HG03280 (cell line): ENCODE measurements around the gene IGF2BP2.
"Not testable (repeated sequence)": the region's sequence is repeated elsewhere in the genome, so short reads cannot be mapped to it uniquely, and the experiment has no call there.

Experiments used
- ATAC-seq: cut with Tn5 transposase; IDR thresholded peaks from one replicate; pipeline ENCODE4 v1.9.1; 2021; ENCODE audit warnings: mild to moderate bottlenecking, moderate library complexity; ENCODE audit not compliant: unreplicated experiment

The IGF2BP2 gene

DNA sequence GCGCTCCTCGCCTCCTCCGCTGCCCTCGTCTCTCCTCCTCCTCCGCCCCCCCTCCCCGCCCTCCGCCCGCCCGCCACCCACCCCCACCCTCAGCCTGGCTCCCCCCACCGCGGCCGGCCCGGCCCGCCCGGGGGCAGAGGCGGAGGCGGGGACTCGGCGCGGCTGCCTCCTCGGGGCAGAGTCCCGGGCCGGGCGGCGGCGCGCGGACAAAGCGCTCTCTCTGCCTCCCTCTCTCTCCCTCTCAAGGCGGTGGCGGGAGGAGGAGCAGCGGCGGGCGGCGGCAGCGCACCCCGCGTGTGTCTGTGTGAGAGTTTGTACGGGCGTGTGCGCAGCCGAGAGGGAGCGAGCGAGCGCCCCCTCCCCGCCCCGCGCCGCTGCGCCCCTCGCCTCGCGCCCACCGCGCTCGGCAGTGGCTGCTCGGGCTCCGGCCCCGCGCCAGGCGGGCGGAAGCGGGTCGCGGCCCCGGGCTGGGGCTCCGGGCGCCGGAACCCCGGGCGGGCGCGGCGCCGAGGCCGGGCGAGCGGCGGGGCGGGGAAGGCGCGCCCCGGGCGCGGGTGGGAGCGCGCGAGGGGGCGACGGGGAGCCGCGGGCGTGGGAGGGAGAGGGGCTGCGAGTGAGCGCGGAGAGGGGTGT lies at the start of gene IGF2BP2:
IGF2BP2 (minus strand) TSS at position 37 of the 633 bp plus-strand sequence. CDS start 82 bp downstream, outside the sequence.
- ATAC-seq = peak; percentile 76

DNA sequence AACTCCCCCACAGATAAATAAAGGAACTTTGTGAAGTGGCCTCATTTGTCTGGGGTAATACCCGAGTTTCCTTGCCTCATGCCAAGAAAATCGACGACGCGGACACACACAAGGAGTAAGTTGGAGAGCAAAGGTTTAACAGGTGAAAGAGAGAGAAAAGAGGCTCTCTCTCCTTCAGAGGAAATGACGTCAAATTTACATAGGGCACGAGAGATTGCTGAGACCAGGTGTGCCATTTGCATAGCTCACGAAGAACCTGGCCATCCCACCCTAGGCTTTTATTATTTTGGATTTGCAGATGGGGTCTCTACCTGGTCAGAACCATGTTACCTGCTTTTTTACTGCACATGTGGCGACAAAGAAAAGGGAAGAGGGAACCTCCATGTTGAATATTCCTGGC lies 49.3 kb upstream of the IGF2BP2 start:
- ATAC-seq = no peak

DNA sequence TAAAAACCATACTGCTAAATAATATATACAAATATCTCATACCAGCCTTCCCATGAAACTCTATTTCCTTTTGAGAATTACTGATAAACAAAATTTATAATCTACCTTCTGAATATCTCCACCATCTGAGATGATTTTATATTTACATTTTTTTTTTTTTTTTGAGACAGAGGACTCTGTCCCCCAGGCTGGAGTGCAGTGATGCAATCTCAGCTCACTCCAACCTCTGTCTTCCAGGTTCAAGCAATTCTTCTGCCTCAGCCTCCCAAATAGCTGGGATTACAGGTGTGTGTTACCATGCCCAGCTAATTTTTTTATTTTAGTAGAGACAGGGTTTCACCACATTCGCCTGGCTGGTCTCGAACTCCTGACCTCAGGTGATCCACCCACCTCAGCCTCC lies 42.8 kb upstream of the IGF2BP2 start:
- no peak for ATAC-seq

DNA sequence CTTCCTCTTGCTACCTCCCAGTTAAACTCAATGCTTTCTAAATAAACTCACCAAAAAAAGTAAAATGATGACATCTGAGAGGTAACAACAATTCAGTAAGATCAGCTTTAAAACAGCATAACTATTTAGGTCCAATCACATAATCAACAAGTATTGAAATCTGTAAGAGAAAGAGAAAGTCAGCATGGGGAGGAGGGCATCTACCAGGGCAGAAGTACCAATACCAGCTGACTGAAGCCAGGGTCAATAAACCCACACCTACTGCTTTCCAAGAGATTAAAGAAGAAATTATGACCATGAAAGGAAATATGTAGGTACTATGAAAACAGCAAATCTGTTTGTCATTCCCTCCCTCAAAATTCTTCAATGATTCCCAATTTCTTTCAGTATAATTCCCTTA lies 42.2 kb upstream of the IGF2BP2 start:
- no peak for ATAC-seq

DNA sequence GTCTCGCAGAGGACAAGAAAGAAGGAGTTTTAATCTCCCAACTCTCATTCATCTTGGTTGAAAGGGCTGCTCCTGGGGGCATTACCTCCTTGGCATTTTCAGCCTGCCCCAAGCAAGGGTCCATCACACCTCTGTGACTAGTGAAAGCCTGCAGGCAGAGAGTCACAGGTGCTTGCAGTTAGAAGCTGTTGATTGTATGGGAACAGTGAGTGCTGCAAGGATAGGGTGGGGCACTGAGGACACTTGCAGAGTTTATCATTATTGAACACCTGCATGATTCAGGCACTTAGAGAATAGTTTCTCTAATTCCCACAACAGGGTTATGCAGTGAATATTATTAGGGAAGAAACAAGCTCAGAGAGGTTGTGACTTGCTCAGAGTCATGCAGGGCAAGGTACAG lies 41.7 kb upstream of the IGF2BP2 start:
- ATAC-seq = no peak

DNA sequence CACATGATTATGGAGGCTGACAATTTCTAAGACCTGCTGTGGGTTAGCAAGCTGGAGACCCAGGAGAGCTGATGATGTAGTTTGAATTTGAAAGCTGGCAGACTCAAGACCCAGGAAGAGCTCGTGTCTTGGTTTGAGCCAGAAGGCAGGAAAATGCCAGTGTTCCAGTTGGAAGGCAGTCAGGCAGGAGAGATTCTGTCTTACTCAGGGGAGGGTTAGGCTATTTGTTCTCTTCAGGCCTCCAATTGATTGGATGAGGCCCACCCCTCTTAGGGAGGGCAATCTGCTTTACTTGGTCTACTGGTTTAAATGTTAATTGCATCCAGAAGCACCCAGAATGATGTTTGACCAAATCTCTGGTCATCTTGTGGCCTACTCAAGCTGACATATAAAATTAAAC lies 40.4 kb upstream of the IGF2BP2 start:
- ATAC-seq = no peak

DNA sequence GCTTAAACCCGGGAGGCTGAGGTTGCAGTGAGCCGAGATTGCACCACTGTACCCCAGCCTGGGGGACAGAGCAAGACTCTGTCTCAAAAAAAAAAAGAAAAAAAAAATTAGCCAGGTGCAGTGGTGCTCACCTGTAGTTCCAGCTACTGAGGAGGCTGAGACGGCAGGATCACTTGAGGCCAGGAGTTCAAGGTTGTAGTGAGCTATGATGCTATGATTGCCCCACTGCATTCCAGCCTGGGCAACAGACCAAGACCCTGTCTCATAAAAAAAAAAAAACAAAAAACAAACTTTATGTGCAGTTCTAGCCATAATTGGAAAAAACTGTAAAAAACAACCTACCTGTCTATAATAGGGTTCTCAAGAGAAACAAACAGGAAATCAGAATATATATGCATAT lies 39.9 kb upstream of the IGF2BP2 start:
- no peak for ATAC-seq

DNA sequence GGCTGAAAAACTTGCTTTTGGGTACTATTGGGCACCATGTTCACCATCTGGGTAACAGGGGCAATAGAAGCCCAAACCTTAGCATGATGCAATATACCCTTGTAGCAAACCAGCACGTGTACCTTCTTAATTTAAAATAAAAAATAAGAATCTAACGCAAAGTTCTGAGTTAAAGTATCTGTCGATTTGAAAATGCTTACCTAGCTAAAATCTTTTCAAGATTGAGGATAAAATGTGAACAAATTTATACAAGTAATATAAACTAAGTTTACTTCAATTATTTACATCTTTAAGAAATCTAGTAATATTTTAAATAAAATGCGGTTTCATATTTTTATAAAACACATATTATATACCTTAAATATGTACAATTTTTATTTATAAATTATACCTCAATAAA lies 38.1 kb upstream of the IGF2BP2 start:
- no peak for ATAC-seq

DNA sequence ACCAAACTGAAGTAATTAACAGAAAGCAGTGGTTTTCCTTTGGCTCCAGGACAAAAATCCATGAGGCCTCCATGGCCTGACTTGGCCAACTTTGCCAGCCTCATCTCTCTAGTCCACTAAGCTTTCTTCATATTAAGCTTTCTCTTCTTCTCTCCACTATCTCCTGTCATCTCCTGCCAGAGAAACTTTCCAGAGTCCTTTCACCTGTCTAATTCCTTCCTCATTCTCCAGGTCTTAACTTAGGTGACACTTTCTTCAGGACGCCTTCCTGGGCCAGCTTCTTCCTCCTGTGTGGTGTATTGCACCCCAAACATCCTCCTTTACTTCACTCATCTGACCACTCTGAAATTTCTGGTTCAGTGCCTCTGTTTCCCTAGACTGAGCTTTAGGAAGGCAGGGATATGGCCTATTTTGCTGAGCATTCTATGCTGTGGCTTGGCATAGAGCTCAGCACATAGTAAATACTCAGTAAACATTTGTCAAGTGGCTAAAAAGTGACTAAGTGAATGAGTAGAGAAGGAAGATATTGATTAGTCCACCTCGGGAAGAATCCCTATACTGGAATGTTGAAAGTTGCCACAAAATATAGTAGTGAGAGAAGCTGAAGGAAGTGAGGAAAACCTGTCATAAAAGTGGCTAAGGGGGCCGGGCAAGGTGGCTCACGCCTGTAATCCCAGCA lies 34.6 kb upstream of the IGF2BP2 start:
- ATAC-seq = no peak

DNA sequence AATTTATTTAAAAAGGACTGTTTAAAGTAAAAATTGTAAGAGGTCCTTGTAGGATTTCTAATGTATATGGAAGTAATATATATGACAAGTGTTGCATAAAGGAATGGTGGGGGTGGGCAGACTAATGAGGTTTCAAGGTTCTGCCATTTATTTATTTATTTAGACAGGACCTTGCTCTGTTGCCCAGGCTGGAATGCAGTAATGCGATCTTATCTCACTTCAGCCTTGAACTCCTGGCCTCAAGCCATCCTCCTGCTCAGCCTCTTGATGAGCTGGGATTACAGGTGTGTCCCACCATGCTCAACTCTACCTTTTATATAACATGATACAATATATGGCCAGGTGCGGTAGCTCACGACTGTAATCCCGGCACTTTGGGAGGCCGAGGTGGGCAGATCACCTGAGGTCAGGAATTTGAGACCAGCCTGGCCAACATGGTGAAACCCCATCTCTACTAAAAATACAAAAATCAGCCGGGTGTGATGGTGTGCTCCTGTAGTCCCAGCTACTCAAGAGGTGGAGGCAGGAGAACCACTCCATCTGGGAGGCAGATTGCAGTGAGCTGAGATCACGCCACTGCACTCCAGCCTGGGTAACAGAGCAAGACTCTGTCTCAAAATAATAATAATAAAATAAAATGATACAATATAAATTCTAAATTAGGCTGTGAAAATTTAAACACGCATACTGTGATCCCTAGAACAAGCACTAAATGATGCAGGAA lies 33.8 kb upstream of the IGF2BP2 start:
- ATAC-seq = no peak

DNA sequence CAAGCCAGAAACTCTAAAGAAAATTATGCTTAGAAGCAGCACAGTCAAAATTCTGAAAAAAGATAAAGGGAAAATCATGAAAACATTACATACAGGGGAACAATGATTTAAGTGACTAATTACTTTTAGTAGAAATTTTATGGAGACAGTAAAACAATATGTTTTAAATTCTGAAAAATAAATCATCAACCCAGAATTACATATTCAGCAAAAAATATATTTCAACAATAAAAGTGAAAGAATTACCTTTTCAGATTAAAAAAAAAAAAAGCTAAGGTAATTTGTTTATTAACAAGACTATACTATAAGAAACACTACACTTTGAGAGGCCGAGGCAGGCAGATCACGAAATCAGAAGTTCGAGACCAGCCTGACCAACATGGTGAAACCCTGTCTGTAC lies 32.4 kb upstream of the IGF2BP2 start:
- ATAC-seq = no peak

DNA sequence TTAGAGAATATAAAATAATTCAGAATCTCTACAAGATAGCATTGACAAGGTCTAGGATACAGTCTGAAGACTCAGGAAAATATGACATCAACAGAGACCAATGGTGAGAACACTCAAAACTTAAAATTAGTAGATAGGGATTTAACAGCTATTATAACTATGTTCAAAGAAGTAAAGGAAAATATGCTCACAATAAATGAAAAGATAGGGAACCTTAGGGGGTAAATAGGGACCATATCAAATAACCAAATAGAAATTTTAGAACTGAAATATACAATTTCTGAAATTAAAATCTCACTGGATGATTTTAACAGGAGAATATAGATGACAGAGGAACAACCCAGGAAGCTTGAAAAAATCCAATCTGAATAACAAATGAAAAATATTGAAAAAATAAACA lies 31.8 kb upstream of the IGF2BP2 start:
- ATAC-seq = no peak

DNA sequence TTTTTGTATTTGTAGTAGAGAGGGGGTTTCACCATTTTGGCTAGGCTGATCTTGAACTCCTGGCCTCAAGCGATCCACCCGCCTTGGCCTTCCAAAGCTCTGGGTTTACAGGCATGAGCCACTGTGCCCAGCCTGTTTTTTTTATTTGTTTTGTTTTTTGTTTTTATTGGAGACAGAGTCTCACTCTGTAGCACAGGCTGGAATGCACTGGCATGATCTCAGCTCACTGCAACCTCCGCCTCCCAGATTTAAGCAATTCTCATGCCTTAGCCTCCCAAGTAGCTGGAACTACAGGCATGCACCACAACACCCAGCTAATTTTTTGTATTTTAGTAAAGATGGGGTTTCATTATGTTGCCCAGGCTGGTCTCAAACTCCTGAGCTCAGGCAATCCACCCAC lies 28.9 kb upstream of the IGF2BP2 start:
- ATAC-seq = not testable (repeated sequence)

DNA sequence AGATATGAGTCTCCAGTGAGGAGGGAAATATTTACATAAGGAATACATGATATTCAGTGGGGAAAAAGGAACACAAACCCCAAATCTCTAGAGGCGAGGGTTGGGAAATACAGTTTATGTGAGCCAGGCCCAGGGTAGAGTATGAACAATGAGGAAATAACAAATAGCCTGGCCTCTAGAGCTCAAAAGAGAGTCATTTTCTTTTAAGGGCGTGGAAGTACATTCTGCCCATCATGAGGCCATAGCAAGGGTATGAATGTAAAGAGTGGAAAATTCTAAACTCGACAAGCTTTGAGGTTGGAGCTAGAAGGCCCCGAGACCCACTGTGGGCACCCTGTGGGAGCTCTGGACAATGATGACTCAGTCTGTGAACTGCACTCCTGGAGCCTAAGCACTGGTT lies 27.8 kb upstream of the IGF2BP2 start:
- ATAC-seq = no peak

DNA sequence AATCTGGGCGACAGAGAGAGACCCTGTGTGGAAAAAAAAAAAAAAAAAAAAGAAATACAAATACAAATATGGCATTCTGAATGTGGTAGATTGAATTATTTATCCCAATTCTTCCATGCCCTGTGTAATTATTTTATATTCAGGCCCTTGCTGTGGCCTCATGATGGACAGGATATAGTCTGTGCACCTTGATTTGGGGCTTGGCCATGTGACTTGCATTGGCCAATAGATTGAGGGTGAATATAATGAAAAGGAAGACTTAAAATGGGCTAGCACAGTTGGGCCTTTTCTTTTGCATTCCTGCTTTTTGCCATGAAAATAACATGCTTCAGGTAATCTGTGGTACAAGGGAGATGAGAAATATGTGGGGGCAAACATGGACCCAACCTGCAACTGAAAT lies 27.1 kb upstream of the IGF2BP2 start:
- ATAC-seq = no peak

DNA sequence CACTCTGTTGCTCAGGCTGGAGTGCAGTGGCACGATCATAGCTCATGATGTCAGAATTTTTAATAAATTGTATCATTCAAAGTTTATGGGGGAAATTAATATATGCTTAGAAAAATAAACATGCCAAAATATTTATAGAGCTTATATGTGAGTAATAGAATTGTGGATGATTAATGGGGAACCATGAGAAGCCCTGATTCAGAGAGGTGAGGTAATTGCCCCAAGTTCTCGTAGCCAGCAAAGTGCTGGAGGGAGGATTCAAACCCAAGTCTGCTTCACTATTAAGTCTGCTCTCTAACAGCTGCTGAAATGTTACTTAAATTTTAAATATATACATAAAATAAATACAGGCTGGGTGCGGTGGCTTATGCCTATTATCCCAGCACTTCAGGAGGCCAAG lies 26.2 kb upstream of the IGF2BP2 start:
- ATAC-seq = no peak

DNA sequence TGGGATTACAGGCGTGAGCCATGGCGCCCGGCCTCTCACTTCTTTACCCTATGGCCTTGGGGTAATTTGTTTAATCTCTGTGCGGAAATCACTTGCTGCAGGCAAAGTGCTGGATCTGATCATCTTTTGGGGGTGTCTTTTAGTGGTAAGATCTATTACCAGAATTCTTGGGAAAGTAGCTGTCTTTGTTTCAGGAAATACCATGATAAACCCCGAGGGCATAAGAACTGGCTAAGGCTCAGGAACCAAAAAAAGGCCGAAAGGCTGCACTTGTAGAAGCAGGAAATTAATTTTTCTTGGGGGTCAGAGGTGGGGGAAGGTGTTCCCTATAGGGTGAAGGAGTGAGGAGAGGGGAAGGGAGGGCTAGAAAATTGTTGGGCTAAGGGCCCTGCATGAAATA lies 22.7 kb upstream of the IGF2BP2 start:
- no peak for ATAC-seq

DNA sequence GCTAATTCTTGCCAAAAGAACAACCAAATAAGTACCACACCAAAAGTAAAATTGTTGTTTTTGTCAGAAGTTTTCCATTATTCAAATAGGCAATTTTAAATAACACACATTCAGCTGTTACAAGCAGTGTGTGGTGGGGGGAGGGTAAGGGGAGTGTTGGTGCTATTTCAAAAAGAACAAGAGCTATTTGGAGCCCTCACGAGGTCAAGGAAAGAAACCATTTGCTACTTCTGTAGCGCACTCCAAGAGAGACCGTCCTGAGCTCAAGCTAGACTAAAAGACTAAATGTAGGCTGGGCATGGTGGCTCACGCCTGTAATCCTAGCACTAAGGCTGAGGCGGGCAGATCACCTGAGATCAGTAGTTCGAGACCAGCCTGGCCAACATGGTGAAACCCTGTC lies 21.2 kb upstream of the IGF2BP2 start:
- no peak for ATAC-seq

DNA sequence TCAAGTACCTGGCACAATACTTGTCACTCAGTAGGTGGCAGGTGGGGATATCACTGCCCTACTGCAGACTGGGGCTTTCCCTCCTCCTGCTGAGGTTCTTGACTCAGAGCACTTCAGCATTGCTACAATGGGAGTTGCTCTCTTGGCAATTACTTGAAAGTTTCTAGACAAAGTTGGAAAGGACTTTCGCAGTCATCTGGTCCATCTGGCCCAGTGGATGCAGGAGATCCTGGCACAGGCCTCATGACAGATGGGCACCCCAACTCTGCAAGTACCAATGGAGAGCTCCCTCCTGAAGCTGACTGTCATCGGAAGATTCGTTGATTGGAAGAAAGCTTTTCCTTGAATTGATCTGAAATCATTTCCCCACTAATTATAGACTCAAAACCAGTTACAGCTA lies 19.2 kb upstream of the IGF2BP2 start:
- no peak for ATAC-seq

DNA sequence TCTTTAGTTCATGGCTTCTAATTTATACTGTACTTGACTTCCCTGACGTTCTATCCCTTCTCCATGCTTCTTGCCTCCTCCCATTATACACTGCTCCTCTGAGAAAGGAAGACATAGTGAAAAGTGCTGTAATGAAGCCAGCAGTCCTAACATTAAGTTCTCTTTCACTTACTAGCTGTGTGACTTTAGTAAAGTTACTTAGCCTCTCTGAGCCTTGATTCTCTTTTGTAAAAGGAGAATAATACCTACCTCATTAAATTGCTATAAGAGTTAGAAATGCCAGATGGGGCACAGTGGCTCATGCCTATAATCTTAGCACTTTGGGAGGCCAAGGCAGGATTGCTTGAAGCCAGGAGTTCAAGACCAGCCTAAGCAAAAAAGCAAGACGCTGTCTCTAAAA lies 18.8 kb upstream of the IGF2BP2 start:
- ATAC-seq = no peak

DNA sequence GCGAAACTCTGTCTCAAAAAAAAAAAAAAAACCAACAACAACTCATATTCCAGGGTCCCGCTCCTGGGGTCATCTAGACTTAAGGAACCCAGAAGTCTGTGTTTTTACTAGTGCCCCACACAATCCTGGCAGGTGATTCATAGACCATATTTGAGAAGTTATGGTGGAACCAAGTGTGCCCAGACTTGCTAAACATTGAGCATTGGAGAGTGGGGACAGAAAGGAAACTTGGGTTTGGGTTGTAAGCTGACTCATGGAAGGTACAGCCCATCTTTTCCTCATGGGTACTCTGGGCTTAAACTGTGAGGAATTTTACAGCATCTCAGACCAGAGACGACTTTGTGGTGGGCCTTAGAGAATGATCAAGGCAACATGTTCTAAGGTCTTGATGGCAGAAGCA lies 18.3 kb upstream of the IGF2BP2 start:
- no peak for ATAC-seq

DNA sequence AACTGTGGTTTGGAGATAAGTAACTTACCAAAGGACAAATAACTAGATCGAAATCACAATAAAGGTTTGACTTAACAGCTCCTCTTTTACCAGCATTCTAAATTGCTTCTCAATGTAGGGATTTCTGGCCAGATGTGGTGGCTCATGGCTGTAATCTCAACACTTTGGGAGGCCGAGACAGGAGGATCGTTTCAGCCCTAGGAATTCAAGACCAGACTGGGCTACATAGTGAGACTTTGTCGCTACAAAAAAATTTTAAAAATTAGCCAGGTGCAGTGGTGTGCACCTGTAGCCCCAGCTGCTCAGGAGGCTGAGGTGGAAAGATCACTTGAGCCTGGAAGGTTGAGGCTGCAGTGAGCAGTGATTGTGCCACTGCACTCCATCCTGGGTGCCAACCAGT lies 17.4 kb upstream of the IGF2BP2 start:
- ATAC-seq = no peak
